Activated T-cell treated with anti-CD3 and anti-CD28 coated beads, Interleukin-2, amount 50 U/mL, for 72 hours (primary cell): ENCODE results near the gene KIAA1191. TPM values are rescaled to one million over a fixed set of nuclear protein-coding genes. Genes with fewer than 3 reads are reported as not detected.
A peak's percentile ranks its signal among the peaks of the same experiment; 100 is the strongest.

Experiments
- ATAC-seq, 2 donors: fragments of 150-1000 bp; cut with Tn5 transposase; replicated peaks in 1 of 2; 2 replicates each; pipeline ENCODE4 v1.10.0; 2021; ENCODE audit warnings: moderate library complexity in 2 of 2, mild to moderate bottlenecking in 1 of 2
- DNase-seq, 2 donors: peaks; one replicate each; pipeline ENCODE4 v3.0.0; 2021 to 2022; ENCODE audit warnings: mixed read lengths in 1 of 2
- H3K27ac Mint-ChIP-seq: one replicate; pipeline ENCODE4 v1.8.0; 2022; ENCODE audit warnings: mild to moderate bottlenecking, moderate library complexity, mixed read lengths
- H3K27me3 Mint-ChIP-seq: one replicate; pipeline ENCODE4 v1.8.0; 2022; ENCODE audit warnings: low read depth, mixed read lengths
- H3K36me3 Mint-ChIP-seq, 2 donors: one replicate each; pipeline ENCODE4 v1.8.0; 2022; ENCODE audit warnings: mixed read lengths in 2 of 2, mild to moderate bottlenecking in 1 of 2; ENCODE audit not compliant: insufficient read depth in 2 of 2
- H3K4me1 Mint-ChIP-seq: one replicate; pipeline ENCODE4 v1.8.0; 2022; ENCODE audit warnings: low read depth, mixed read lengths
- H3K4me3 Mint-ChIP-seq, 2 donors: one replicate each; pipeline ENCODE4 v1.8.0; 2022; ENCODE audit warnings: mild to moderate bottlenecking in 2 of 2, mixed read lengths in 2 of 2, moderate library complexity in 2 of 2
- H3K9me3 Mint-ChIP-seq, 2 donors: one replicate each; pipeline ENCODE4 v1.8.0; 2022; ENCODE audit warnings: mixed read lengths in 2 of 2
- total RNA-seq, 2 donors: library from RNA; stranded (reverse); gene quantifications; one replicate each; pipeline ENCODE4 v1.2.3, GENCODE V29; 2022

The KIAA1191 gene
- total RNA-seq, 2 donors from 2014 or later = 56.7 to 59.0 TPM

DNA sequence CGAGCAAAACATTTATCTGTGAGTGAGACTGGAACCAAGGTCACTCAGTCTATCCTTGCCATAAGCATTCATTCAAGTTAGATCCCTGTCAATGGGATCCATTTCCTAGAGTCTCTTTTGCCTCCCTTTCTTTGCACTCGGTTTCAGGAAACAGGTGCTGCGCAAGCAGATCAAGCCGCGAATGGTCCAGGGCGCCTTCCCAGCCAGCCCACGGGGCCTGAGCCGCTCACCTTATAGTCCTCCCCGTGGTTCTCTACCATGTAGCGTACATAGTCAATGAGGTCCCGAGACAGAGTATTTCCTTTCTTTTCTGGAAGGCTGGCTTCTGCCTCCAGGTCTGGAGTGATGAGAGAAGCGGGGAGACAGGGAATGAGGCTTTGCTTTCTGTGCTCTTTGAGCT is 23.4 kb upstream of the KIAA1191 start:
- peaks cover 10 to 41% of the 10 kb centered on the region in 2 donors for H3K36me3 Mint-ChIP-seq
- no peaks in the 10 kb centered on the region for H3K27me3 Mint-ChIP-seq
- no peak for ATAC-seq
- no peaks in the 10 kb centered on the region for H3K9me3 Mint-ChIP-seq
- peak overlapping the region; percentile 16 for H3K27ac Mint-ChIP-seq
- no peak for DNase-seq
- peaks cover 35% of the 10 kb centered on the region for H3K4me1 Mint-ChIP-seq
- no peak overlapping the region for H3K4me3 Mint-ChIP-seq

DNA sequence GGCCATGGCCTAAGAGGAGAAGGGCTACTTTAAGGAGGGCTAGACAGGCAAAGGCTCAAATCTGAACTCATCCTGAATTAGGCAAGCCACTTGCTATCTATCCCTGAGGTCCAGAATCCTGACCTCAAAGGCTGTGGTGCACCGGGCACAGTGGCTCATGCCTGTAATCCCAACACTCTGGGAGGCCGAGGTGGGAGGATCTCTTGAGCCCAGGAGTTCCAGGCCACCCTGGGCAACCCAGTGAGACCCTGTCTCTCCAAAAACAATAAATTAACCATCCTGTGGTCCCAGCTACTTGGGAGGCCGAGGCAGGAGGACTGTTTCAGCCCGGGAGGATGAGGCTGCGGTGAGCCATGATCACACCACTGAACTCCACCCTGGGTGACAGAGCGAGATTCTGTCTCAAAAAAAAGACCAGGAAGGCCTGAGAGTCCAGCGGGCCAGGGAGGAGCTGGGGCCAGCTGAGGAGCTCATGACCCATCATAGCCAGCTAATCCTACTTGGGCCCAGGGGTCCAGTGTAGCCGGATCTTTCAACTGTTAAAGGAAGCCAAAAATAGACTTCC is 22.9 kb upstream of the KIAA1191 start:
- no peak overlapping the region for H3K27ac Mint-ChIP-seq
- H3K36me3 Mint-ChIP-seq = peaks cover 10 to 39% of the 10 kb centered on the region in 2 donors
- ATAC-seq (no peak), DNase-seq (no peak)
- H3K27me3 Mint-ChIP-seq = no peaks in the 10 kb centered on the region
- H3K4me3 Mint-ChIP-seq = no peak overlapping the region
- no peaks in the 10 kb centered on the region for H3K9me3 Mint-ChIP-seq
- peaks cover 30% of the 10 kb centered on the region for H3K4me1 Mint-ChIP-seq

DNA sequence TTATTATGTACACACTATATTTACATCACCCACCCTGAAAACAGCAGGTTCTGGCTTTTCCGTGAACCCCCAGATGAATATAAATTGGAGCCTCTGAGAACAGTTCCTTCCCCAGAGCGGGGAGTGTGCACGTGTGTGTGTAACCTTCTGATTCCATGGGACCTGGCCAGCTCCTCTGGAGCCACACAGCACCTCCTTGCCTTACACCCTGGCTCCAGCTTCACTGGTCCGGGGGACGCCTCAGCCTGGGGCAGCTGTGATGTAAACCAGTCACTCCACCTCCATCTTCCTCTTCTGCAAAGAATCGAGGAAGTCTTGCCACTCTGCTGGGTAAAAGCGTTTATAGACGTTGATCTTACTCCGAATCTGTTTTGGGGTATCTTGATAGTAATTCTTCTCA is 22.4 kb upstream of the KIAA1191 start:
- DNase-seq (no peak), ATAC-seq (no peak)
- no peak overlapping the region for H3K27ac Mint-ChIP-seq
- H3K27me3 Mint-ChIP-seq = no peaks in the 10 kb centered on the region
- H3K4me3 Mint-ChIP-seq = no peak overlapping the region
- H3K36me3 Mint-ChIP-seq = peaks cover 10 to 42% of the 10 kb centered on the region in 2 donors
- peaks cover 30% of the 10 kb centered on the region for H3K4me1 Mint-ChIP-seq
- H3K9me3 Mint-ChIP-seq = no peaks in the 10 kb centered on the region

GRCh38 chr5:176383248-176383905 is 21.8 kb upstream of the KIAA1191 start:
- Mint-ChIP-seq H3K4me1 (peaks cover 30% of the 10 kb centered on the region), H3K27me3 (no peaks in the 10 kb centered on the region), H3K36me3 (peaks cover 9 to 42% of the 10 kb centered on the region in 2 donors), H3K9me3 (no peaks in the 10 kb centered on the region), H3K27ac (no peak overlapping the region), H3K4me3 (no peak overlapping the region)
- ATAC-seq (no peak), DNase-seq (no peak)

DNA sequence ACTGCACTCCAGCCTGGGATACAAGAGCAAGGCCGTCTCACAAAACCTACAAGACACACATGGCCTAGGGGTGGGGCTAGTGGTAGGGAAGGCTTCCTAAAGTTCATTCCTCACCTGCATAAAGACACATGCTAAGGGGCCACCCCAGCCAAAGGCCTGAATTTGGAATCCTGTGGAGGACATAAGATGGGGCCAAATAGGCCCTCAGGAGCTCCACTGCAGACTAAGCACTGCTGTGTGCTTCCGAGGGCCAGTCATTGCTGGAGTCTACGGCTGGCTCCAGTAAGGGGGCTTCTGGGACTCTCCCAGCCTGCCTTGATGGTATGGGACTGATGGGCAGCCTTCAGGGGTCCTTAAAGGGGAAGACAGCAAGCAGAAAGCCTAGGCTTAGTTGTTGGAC is 21.2 kb upstream of the KIAA1191 start:
- Mint-ChIP-seq H3K4me1 (peaks cover 27% of the 10 kb centered on the region), H3K27ac (no peak overlapping the region), H3K9me3 (no peaks in the 10 kb centered on the region), H3K27me3 (no peaks in the 10 kb centered on the region), H3K4me3 (no peak overlapping the region), H3K36me3 (peaks cover 5 to 40% of the 10 kb centered on the region in 2 donors)
- ATAC-seq (no peak), DNase-seq (no peak)

- H3K27ac Mint-ChIP-seq = no peak overlapping the region
- ATAC-seq (no peak), DNase-seq (no peak)
- no peaks in the 10 kb centered on the region for H3K9me3 Mint-ChIP-seq
- peaks cover 3 to 37% of the 10 kb centered on the region in 2 donors for H3K36me3 Mint-ChIP-seq
- H3K4me3 Mint-ChIP-seq = no peak overlapping the region
- H3K27me3 Mint-ChIP-seq = no peaks in the 10 kb centered on the region
- peaks cover 19% of the 10 kb centered on the region for H3K4me1 Mint-ChIP-seq
Measured at GRCh38 chr5:176381979-176382378, 20.4 kb upstream of the KIAA1191 start.

DNA sequence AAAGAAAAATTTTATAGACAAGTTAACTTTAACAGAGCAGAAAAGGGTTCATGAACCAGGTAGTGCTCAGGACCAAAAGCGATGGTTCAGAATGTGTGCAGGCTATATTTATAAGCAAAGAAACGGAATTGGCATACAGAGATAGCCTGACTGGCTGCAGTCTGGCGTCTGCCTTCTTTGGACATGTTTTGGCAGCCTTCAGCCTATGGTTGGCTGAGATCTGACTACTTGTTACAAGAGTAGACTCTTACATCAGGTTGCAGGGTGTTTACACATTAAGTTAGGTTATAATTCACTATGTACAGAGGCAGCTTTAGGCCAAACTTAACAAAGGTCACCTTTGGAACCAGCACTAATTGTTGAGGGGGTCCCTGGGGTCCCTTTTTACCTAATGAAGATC is 19.9 kb upstream of the KIAA1191 start:
- peaks cover 14% of the 10 kb centered on the region for H3K4me1 Mint-ChIP-seq
- peaks cover 3 to 32% of the 10 kb centered on the region in 2 donors for H3K36me3 Mint-ChIP-seq
- no peaks in the 10 kb centered on the region for H3K9me3 Mint-ChIP-seq
- no peak overlapping the region for H3K4me3 Mint-ChIP-seq
- ATAC-seq = no peak
- DNase-seq = no peak
- no peak overlapping the region for H3K27ac Mint-ChIP-seq
- no peaks in the 10 kb centered on the region for H3K27me3 Mint-ChIP-seq

DNA sequence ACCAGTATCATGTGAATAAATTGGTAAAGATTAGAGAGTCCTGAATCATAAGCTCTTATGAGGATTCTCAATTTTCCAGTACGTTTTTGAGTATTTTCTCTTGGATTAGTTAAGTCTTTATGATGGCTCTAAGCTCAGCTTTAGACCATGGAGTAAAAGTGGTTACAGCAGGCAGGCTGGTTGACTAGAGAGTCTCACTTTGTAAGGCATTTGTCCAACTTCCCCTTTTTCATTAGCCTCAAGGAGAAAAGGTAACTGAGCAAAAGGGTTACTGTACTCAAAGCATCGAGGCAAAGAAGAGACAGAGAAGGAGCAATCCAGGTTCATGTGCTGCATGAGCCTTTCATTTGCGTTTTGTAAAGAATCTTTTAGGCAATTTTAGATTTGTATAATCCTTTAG is 18.3 kb upstream of the KIAA1191 start:
- Mint-ChIP-seq H3K27ac (no peak overlapping the region), H3K4me1 (no peaks in the 10 kb centered on the region), H3K27me3 (no peaks in the 10 kb centered on the region), H3K4me3 (no peak overlapping the region), H3K36me3 (peaks cover 1 to 21% of the 10 kb centered on the region in 2 donors), H3K9me3 (no peaks in the 10 kb centered on the region)
- DNase-seq = no peak
- ATAC-seq = no peak

GRCh38 chr5:176373100-176373818 is 11.7 kb upstream of the KIAA1191 start:
- DNase-seq (no peak), ATAC-seq (no peak)
- Mint-ChIP-seq H3K27me3 (no peaks in the 10 kb centered on the region), H3K4me1 (no peaks in the 10 kb centered on the region), H3K4me3 (no peak overlapping the region), H3K36me3 (peaks cover 0 to 3% of the 10 kb centered on the region in 2 donors), H3K9me3 (no peaks in the 10 kb centered on the region), H3K27ac (no peak overlapping the region)

- H3K4me3 Mint-ChIP-seq = no peak overlapping the region
- no peaks in the 10 kb centered on the region for H3K27me3 Mint-ChIP-seq
- ATAC-seq (no peak), DNase-seq (no peak)
- H3K36me3 Mint-ChIP-seq = peaks cover 3 to 9% of the 10 kb centered on the region in 2 donors
- no peak overlapping the region for H3K27ac Mint-ChIP-seq
- H3K4me1 Mint-ChIP-seq = peaks cover 7% of the 10 kb centered on the region
- no peaks in the 10 kb centered on the region for H3K9me3 Mint-ChIP-seq
Measured at GRCh38 chr5:176371621-176372539, 10.3 kb upstream of the KIAA1191 start.

DNA sequence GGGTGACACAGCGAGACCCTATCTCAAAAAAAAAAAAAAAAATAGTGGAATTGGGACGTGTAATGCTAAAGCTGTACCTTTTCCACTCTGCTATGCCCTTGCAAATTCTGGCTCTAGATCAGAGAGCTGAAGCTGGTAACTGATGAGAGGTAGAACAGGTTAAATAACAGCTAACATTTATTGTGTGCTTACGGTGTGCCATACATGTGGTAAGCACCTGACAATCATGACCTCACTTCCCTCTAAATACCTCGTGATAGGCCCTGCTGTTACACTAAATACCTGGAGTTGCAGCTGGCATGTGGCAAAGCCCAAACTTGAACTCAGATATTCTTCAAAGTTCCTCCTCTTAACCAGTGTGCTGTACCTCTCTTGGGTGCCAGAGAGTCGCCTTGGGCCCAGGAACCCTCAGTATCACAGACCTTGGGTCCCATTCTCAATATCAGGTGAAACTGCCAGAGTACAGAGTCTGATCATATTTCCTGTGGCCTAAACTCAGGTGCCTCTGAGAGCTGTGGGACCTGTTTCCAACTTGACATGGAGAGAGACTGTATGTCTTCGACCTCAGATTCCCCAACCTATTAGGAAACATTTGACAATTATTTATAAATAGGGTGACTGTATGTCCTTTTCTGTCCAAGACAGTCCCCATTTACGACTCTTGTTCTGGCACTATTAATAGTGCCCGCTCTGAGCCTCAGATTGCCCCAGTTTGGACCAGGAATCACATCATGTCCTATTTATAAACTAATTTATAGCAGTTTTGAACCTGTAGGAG is 8.6 kb upstream of the KIAA1191 start:
- Mint-ChIP-seq H3K4me3 (no peak overlapping the region), H3K27ac (no peak overlapping the region), H3K9me3 (no peaks in the 10 kb centered on the region), H3K27me3 (no peaks in the 10 kb centered on the region), H3K4me1 (peaks cover 7% of the 10 kb centered on the region), H3K36me3 (peaks cover 3 to 12% of the 10 kb centered on the region in 2 donors)
- DNase-seq (no peak), ATAC-seq (no peak)

DNA sequence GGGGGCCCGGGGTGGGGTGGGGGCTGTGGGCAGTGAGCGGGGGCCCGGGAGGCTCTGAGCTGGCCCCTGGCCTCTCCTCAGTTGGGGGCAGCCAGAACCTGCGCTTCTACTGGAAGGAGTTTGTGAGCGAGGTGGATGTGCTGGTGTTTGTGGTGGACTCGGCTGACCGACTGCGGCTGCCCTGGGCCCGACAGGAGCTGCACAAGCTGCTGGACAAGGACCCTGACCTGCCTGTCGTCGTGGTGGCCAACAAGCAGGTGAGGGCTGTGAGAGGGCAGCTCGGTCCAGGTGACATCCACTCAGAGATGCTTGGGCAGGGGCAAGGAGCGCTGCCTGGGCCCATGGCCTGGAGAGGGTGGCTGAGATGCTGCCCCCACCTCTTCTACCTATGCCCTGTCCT is 7.2 kb upstream of the KIAA1191 start:
- DNase-seq (no peak), ATAC-seq (no peak)
- Mint-ChIP-seq H3K4me1 (peaks cover 19% of the 10 kb centered on the region), H3K36me3 (peaks cover 3 to 10% of the 10 kb centered on the region in 2 donors), H3K27me3 (no peaks in the 10 kb centered on the region), H3K27ac (no peak overlapping the region), H3K4me3 (no peak overlapping the region), H3K9me3 (no peaks in the 10 kb centered on the region)
